Omental fat pad (tissue), 4 donors: ENCODE results near the gene PSMA8. TPM values are rescaled to one million over a fixed set of nuclear protein-coding genes. Genes with fewer than 3 reads are reported as not detected.
A peak's percentile ranks its signal among the peaks of the same experiment; 100 is the strongest.
"Not testable (repeated sequence)": the region's sequence is repeated elsewhere in the genome, so short reads cannot be mapped to it uniquely, and the experiment has no call there.

Experiments used
- ATAC-seq: fragments of 150-250 bp; one replicate; pipeline ENCODE4 v1.9.1; 2016; ENCODE audit warnings: mild to moderate bottlenecking, moderate library complexity; ENCODE audit not compliant: low FRiP score
- DNase-seq: peaks from one replicate; pipeline ENCODE4 v3.0.0-alpha.2; 2019; ENCODE audit warnings: low spot score
- total RNA-seq, 4 donors: library from RNA; depleted of rRNA; stranded (reverse); fragments of >200 nt; gene quantifications; one replicate each; pipeline ENCODE4 v1.1.0, GENCODE V29; 2016
- TF ChIP-seq, protein P1 (sequence below), 3 donors: fragments of 450-650 bp; IDR thresholded peaks; one replicate each; pipeline ENCODE4 v1.5.1; 2016 to 2017; ENCODE audit warnings: antibody characterized with exemption in 3 of 3, mild to moderate bottlenecking in 3 of 3, moderate library complexity in 2 of 3

PSMA8 gene
- total RNA-seq, 4 donors from 2014 or later = not detected

DNA sequence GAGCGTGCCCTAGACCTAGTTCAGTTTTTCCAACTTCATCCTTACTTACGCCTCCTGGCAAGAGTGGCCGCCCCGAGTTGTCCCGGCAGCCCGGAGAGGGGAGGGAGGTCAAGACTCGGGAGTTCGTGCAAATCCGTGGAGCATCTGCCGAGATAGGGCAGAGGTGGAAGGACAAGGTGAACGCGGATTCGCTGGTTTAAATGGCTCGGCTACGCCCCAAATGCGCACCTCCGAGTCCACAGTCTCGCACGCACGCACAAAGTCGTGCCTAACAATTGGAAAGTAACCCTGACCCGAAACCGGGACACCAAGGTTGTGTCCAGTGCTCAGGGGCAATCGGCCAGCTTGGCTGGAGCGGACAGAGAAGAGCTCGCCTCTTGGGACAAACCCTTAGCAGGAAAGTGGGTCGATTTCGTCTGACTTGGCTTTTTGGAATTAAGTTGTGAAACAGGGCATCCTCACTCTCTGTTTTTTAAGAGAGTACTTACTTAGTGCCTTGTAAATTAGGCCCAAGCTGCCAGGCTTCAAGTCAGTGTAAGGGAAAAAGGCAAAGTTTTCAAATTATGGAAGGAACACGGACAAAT, 42.5 kb upstream of the PSMA8 start:
- peak; percentile 52 for ATAC-seq
- TF ChIP-seq, protein P1, sequence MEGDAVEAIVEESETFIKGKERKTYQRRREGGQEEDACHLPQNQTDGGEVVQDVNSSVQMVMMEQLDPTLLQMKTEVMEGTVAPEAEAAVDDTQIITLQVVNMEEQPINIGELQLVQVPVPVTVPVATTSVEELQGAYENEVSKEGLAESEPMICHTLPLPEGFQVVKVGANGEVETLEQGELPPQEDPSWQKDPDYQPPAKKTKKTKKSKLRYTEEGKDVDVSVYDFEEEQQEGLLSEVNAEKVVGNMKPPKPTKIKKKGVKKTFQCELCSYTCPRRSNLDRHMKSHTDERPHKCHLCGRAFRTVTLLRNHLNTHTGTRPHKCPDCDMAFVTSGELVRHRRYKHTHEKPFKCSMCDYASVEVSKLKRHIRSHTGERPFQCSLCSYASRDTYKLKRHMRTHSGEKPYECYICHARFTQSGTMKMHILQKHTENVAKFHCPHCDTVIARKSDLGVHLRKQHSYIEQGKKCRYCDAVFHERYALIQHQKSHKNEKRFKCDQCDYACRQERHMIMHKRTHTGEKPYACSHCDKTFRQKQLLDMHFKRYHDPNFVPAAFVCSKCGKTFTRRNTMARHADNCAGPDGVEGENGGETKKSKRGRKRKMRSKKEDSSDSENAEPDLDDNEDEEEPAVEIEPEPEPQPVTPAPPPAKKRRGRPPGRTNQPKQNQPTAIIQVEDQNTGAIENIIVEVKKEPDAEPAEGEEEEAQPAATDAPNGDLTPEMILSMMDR (IDR thresholded peaks at IDR 0.05) = no peak
- DNase-seq = no peak

DNA sequence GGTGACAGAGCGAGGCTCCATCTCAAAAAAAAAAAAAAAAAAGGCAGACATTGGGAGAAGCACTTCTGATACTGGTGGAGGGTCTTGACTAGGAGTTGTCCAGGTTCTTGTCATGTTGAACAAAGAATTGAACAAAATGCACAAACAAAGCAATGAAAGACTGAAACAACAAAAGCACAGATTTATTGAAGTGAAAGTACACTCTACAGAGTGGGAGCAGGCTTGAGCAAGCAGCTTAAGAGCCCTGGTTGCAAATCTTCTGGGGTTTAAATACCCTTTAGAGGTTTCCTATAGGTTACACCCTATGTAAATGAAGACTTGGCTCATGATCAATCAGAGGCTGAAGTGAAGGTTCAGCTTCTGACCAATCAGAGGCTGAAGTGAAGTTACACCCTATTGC, 36.8 kb upstream of the PSMA8 start:
- TF ChIP-seq, protein P1 (IDR thresholded peaks at IDR 0.05) = no peak
- no peak for ATAC-seq
- no peak for DNase-seq

DNA sequence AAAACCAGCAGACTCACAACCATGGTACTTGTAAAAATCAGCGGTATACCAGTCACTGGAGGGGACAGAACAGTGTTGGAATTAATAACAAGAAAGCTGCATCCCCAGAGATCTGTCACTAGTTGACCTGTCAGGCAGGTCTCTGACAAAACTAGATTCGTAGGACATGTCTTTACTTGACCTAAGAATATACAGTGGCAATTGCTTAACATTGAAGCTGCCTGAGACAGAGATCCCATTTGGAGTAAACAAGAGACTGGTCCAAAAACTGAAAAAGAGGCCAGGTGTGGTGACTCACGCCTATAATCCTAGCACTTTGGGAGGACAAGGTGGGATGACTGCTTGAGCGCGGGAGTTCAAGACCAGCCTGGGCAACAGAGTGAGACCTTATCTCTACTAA, 36.1 kb upstream of the PSMA8 start:
- TF ChIP-seq, protein P1 (IDR thresholded peaks at IDR 0.05) = no peak
- no peak for DNase-seq
- no peak for ATAC-seq

DNA sequence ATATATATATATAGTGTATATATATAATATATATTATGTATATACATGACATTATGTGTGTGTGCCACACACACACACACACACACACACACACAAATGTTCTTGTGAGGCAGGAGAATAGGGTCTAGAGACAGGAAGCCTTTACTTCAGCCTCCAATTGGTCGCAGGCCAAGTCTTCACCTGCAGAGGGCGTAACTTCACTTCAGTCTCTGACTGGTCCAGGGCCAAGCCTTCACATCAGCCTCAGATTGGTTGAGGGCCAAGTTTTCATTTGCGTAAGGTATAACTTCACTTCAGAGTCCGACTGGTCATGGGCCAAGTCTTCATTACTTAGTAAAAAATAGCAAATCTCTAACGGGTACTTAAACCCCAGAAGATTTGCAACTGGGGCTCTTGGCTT, 30.1 kb upstream of the PSMA8 start:
- TF ChIP-seq, protein P1 (IDR thresholded peaks at IDR 0.05) = no peak
- no peak for DNase-seq
- no peak for ATAC-seq

DNA sequence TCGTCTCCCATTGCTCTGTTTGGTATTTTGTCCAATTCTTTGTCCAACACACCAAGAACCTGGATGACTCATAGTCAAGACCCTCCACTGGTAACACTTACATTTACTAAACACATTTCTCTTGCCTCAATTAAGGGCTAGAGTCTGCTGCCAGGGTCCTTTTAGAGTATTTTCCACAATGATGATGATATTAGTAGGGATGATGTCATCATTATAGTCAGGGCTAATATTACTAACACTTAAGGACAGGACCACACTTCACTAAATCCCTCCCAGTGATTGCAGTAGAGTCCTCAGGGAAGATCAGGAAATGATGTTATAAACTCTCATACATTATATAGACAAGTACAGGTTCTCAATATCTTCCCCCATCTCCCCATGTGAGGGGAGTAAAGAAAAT, 29.6 kb upstream of the PSMA8 start:
- DNase-seq (no peak), ATAC-seq (no peak)
- TF ChIP-seq, protein P1 (IDR thresholded peaks at IDR 0.05) = no peak

DNA sequence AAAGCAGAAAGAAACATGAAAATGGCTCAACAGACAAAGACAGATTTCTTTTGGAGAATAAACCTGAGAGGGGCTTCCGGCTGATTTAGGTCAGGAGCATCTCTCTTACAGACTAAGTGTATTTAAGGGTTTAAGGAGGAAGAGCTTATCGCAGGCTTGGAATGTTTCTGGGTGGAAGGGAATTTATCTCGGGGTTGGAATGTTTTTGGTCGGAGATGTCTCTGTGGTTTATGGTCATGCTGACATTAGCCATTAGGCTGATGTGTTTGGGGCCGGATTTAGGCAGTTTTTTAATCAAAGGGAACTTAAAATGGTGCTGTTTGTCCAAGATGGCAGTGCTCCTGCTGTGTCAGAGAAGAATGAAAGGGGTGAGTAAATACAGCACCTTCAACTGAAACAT, 14.4 kb upstream of the PSMA8 start:
- ATAC-seq (no peak), DNase-seq (no peak)
- TF ChIP-seq, protein P1 (IDR thresholded peaks at IDR 0.05) = no peak

DNA sequence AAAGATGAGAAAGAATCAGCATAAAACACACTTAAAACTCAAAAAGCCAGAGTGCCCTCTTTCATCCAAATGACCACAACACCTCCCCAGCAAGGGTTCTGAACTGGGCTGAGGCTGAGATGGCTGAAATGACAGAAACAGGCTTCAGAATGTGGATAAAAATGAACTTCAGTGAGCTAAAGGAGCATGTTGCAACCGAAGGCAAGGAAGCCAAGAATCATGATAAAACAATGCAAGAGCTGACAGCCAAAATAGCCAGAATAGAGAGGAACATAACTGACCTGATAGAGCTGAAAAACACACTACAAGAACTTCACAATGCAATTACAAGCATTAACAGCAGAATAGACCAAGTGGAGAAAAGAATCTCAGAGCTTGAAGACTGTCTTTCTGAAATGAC, 12.2 kb upstream of the PSMA8 start:
- TF ChIP-seq, protein P1 (IDR thresholded peaks at IDR 0.05) = no peak
- ATAC-seq = no peak
- no peak for DNase-seq

DNA sequence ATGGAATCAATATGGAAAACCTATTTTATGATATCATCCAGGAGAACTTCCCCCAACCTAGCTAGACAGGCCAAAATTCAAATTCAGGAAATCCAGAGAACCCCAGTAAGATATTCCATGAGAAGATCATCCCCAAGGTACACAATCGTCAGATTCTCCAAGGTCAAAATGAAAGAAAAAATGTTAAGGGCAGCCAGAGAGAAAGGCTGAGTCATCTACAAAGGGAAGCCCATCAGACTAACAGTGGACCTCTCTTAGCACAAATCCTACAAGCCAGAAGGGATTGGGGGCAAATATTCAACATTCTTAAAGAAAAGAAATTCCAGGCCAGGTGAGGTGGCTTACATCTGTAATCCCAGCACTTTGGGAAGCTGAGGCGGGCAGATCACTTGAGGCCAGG, 11.7 kb upstream of the PSMA8 start:
- DNase-seq, ATAC-seq: not testable (repeated sequence)
